T-helper 22 cell (primary cell): ENCODE data around the gene PKIG.
"Not testable (repeated sequence)": the region's sequence is repeated elsewhere in the genome, so short reads cannot be mapped to it uniquely, and the experiment has no call there.

Source experiments
- DNase-seq: peaks from one replicate; pipeline ENCODE4 v3.0.0-alpha.2; 2020; ENCODE audit warnings: low read depth

Gene PKIG

GRCh38 chr20:44582311-44583025, at the start of gene PKIG:
PKIG (plus strand) TSS chr20:44582579; CDS start chr20:44614557, 31,978 bp downstream.
- no peak for DNase-seq

- DNase-seq: no peak
These were observed 49.4 kb upstream of the PKIG start for GRCh38 chr20:44532981-44533331.

GRCh38 chr20:44533928-44534327, 48.5 kb upstream of the PKIG start:
- DNase-seq: no peak

- no peak for DNase-seq
These were observed 46.2 kb upstream of the PKIG start for GRCh38 chr20:44536175-44536574.

- no peak for DNase-seq
These were observed 44.4 kb upstream of the PKIG start for GRCh38 chr20:44537993-44538392.

GRCh38 chr20:44540834-44541233, 41.5 kb upstream of the PKIG start:
- DNase-seq: no peak

GRCh38 chr20:44541992-44542391, 40.4 kb upstream of the PKIG start:
- DNase-seq: no peak

- DNase-seq: no peak
These were observed 39.5 kb upstream of the PKIG start for GRCh38 chr20:44542890-44543289.

- no peak for DNase-seq
These were observed 39.0 kb upstream of the PKIG start for GRCh38 chr20:44543358-44543757.

GRCh38 chr20:44544263-44544662, 38.1 kb upstream of the PKIG start:
- DNase-seq: no peak

- DNase-seq: no peak
These were observed 35.0 kb upstream of the PKIG start for GRCh38 chr20:44547419-44547818.

GRCh38 chr20:44549123-44549522, 33.3 kb upstream of the PKIG start:
- DNase-seq: no peak

GRCh38 chr20:44552050-44552449, 30.3 kb upstream of the PKIG start:
- no peak for DNase-seq

- DNase-seq: no peak
These were observed 29.8 kb upstream of the PKIG start for GRCh38 chr20:44552568-44552949.

- no peak for DNase-seq
These were observed 29.1 kb upstream of the PKIG start for GRCh38 chr20:44552950-44553908.

GRCh38 chr20:44559302-44559701, 23.1 kb upstream of the PKIG start:
- DNase-seq: no peak

- no peak for DNase-seq
These were observed 22.1 kb upstream of the PKIG start for GRCh38 chr20:44560229-44560628.

- DNase-seq: not testable (repeated sequence)
These were observed 21.6 kb upstream of the PKIG start for GRCh38 chr20:44560818-44561217.

GRCh38 chr20:44561876-44562275, 20.5 kb upstream of the PKIG start:
- no peak for DNase-seq

GRCh38 chr20:44566018-44566417, 16.4 kb upstream of the PKIG start:
- DNase-seq: no peak

GRCh38 chr20:44566811-44567210, 15.6 kb upstream of the PKIG start:
- DNase-seq: no peak

GRCh38 chr20:44570367-44570766, 12.0 kb upstream of the PKIG start:
- DNase-seq: no peak

- no peak for DNase-seq
These were observed 10.9 kb upstream of the PKIG start for GRCh38 chr20:44571362-44571988.
